Trophoblast cell (in vitro differentiated cells and primary cell): Measurements from ENCODE around the gene CMPK1.

Experiments used
- DNase-seq, 2 donors: peaks; one replicate each; pipeline ENCODE4 v3.0.0-alpha.2; 2016
- H2AFZ ChIP-seq: 2 replicates; pipeline ENCODE4 v1.6.1; 2013; ENCODE audit warnings: low read length, moderate library complexity, mild to moderate bottlenecking; ENCODE audit not compliant: insufficient read depth, poor library complexity
- H2AK5ac ChIP-seq: 2 replicates; pipeline ENCODE4 v1.6.1; 2013; ENCODE audit warnings: mild to moderate bottlenecking, low read length
- H2BK120ac ChIP-seq: 2 replicates; pipeline ENCODE4 v1.6.1; 2013; ENCODE audit warnings: low read length, mild to moderate bottlenecking, moderate library complexity; ENCODE audit not compliant: insufficient read depth, poor library complexity
- H2BK12ac ChIP-seq: 2 replicates; pipeline ENCODE4 v1.6.1; 2013; ENCODE audit warnings: mild to moderate bottlenecking, low read length, moderate library complexity
- H2BK5ac ChIP-seq: 2 replicates; pipeline ENCODE4 v1.6.1; 2013; ENCODE audit warnings: low read length, low read depth, moderate library complexity, mild to moderate bottlenecking; ENCODE audit not compliant: poor library complexity
- H3K14ac ChIP-seq: 2 replicates; pipeline ENCODE4 v1.6.1; 2013; ENCODE audit warnings: mild to moderate bottlenecking, low read length
- H3K18ac ChIP-seq: 2 replicates; pipeline ENCODE4 v1.6.1; 2013; ENCODE audit warnings: mild to moderate bottlenecking, low read length
- H3K23ac ChIP-seq: 2 replicates; pipeline ENCODE4 v1.6.1; 2013; ENCODE audit warnings: low read length
- H3K27ac ChIP-seq: 2 replicates; pipeline ENCODE4 v1.5.1; 2013; ENCODE audit warnings: low read depth, mild to moderate bottlenecking, inconsistent platforms, low read length, moderate library complexity
- H3K27me3 ChIP-seq: 2 replicates; pipeline ENCODE4 v1.6.1; 2013; ENCODE audit warnings: inconsistent platforms, mild to moderate bottlenecking, low read length, moderate library complexity; ENCODE audit not compliant: insufficient read depth
- H3K36me3 ChIP-seq, 2 experiments: 1 replicate in 1 of 2; 2 replicates in 1 of 2; pipeline ENCODE4 v1.6.1; 2013; ENCODE audit warnings: low read length in 2 of 2, mild to moderate bottlenecking in 2 of 2, moderate library complexity in 1 of 2; ENCODE audit not compliant: insufficient read depth in 2 of 2, control insufficient read depth in 1 of 2
- H3K4ac ChIP-seq: 2 replicates; pipeline ENCODE4 v1.6.1; 2013; ENCODE audit warnings: low read depth, mild to moderate bottlenecking, low read length, moderate library complexity
- H3K4me1 ChIP-seq, 2 experiments: 1 replicate in 1 of 2; 2 replicates in 1 of 2; pipeline ENCODE4 v1.6.1; 2013; ENCODE audit warnings: low read length in 2 of 2, mild to moderate bottlenecking in 2 of 2, moderate library complexity in 1 of 2; ENCODE audit not compliant: insufficient read depth in 2 of 2, control insufficient read depth in 1 of 2
- H3K4me2 ChIP-seq: 2 replicates; pipeline ENCODE4 v1.6.1; 2013; ENCODE audit warnings: inconsistent platforms, mild to moderate bottlenecking, low read length, moderate library complexity
- H3K4me3 ChIP-seq: 2 replicates; pipeline ENCODE4 v1.5.1; 2013; ENCODE audit warnings: mild to moderate bottlenecking, low read depth, low read length, inconsistent platforms
- H3K79me1 ChIP-seq: one replicate; pipeline ENCODE4 v1.6.1; 2013; ENCODE audit warnings: low read length
- H3K79me2 ChIP-seq: 2 replicates; pipeline ENCODE4 v1.6.1; 2013; ENCODE audit warnings: low read length, mild to moderate bottlenecking; ENCODE audit not compliant: control insufficient read depth, insufficient read depth, poor library complexity
- H3K9ac ChIP-seq: 2 replicates; pipeline ENCODE4 v1.6.1; 2013; ENCODE audit warnings: mild to moderate bottlenecking, low read length
- H3K9me3 ChIP-seq: 2 replicates; pipeline ENCODE4 v1.6.1; 2013; ENCODE audit warnings: low read depth, mild to moderate bottlenecking, control low read depth, inconsistent platforms, low read length; ENCODE audit not compliant: insufficient read depth
- H4K12ac ChIP-seq: 2 replicates; pipeline ENCODE4 v1.6.1; 2013; ENCODE audit warnings: low read depth, mild to moderate bottlenecking, low read length, moderate library complexity
- H4K8ac ChIP-seq: 2 replicates; pipeline ENCODE4 v1.6.1; 2013; ENCODE audit warnings: low read depth, mild to moderate bottlenecking, low read length, moderate library complexity
- H4K91ac ChIP-seq: one replicate; pipeline ENCODE4 v1.6.1; 2013; ENCODE audit warnings: low read depth, mild to moderate bottlenecking, low read length, moderate library complexity
- WGBS: extraction: QIAGEN DNeasy Blood & Tissue Kit; methylation state at CpG from one replicate; pipeline ENCODE4 v1.1.7; 2013; ENCODE audit warnings: missing lambda C conversion rate; ENCODE audit not compliant: insufficient read length, insufficient coverage; ENCODE audit errors: extremely low coverage; 5-methylcytosine and 5-hydroxymethylcytosine counted together

Gene CMPK1

GRCh38 chr1:47325528-47325927, 8.1 kb upstream of the CMPK1 start:
- no peak overlapping the region for H3K4ac ChIP-seq
- H3K27ac ChIP-seq, result no peak overlapping the region

GRCh38 chr1:47326271-47326670, 7.3 kb upstream of the CMPK1 start:
- Histone ChIP-seq H2BK12ac (no peak overlapping the region), H3K14ac (no peak overlapping the region), H2BK120ac (no peak overlapping the region), H3K36me3 (no peaks in the 10 kb centered on the region), H4K12ac (no peak overlapping the region), H3K9me3 (no peaks in the 10 kb centered on the region), H3K4me1 (no peaks in the 10 kb centered on the region), H3K18ac (no peak overlapping the region), H4K91ac (no peak overlapping the region), H2AFZ (no peak overlapping the region), H3K79me2 (no peaks in the 10 kb centered on the region), H4K8ac (no peak overlapping the region), H3K9ac (no peak overlapping the region), H3K4ac (no peak overlapping the region), H3K4me3 (no peak overlapping the region), H3K27me3 (no peaks in the 10 kb centered on the region), H3K79me1 (no peaks in the 10 kb centered on the region), H3K23ac (no peak overlapping the region), H3K27ac (no peak overlapping the region), H2BK5ac (no peak overlapping the region), H2AK5ac (no peak overlapping the region), H3K4me2 (no peak overlapping the region)
- DNase-seq, result no peak
- no CpG with 5 or more reads among the region's 2 CpGs for WGBS

More at GRCh38 chr1:47325528-47325927, 8.1 kb upstream of the CMPK1 start:
- no peaks in the 10 kb centered on the region for H3K79me2 ChIP-seq
- H3K4me2 ChIP-seq, result no peak overlapping the region
- H3K9me3 ChIP-seq, result no peaks in the 10 kb centered on the region
- H2AFZ ChIP-seq, result no peak overlapping the region
- no peak overlapping the region for H3K14ac ChIP-seq
- H3K4me3 ChIP-seq, result no peak overlapping the region
- H3K4me1 ChIP-seq, result no peaks in the 10 kb centered on the region
- no peak overlapping the region for H3K23ac ChIP-seq
- H3K79me1 ChIP-seq, result no peaks in the 10 kb centered on the region
- H4K91ac ChIP-seq, result no peak overlapping the region
- no peak overlapping the region for H4K8ac ChIP-seq
- no CpG with 5 or more reads among the region's 2 CpGs for WGBS
- no peak overlapping the region for H2BK120ac ChIP-seq
- no peaks in the 10 kb centered on the region for H3K36me3 ChIP-seq
- no peak overlapping the region for H2AK5ac ChIP-seq
- no peak overlapping the region for H4K12ac ChIP-seq
- no peak overlapping the region for H3K18ac ChIP-seq
- H2BK5ac ChIP-seq, result no peak overlapping the region
- H2BK12ac ChIP-seq, result no peak overlapping the region
- no peak overlapping the region for H3K9ac ChIP-seq
- DNase-seq, result no peak
- H3K27me3 ChIP-seq, result no peaks in the 10 kb centered on the region

GRCh38 chr1:47328992-47329391, 4.6 kb upstream of the CMPK1 start:
- H4K91ac ChIP-seq, result no peak overlapping the region
- no peak overlapping the region for H3K18ac ChIP-seq
- no peak overlapping the region for H3K27ac ChIP-seq
- no peak overlapping the region for H2AK5ac ChIP-seq
- H3K79me2 ChIP-seq, result peaks cover 3% of the 10 kb centered on the region
- H3K23ac ChIP-seq, result no peak overlapping the region
- no peak overlapping the region for H3K14ac ChIP-seq
- H3K4me1 ChIP-seq, result peaks cover 6 to 7% of the 10 kb centered on the region in 2 experiments
- H4K12ac ChIP-seq, result no peak overlapping the region
- H3K9me3 ChIP-seq, result no peaks in the 10 kb centered on the region
- no peaks in the 10 kb centered on the region for H3K36me3 ChIP-seq
- H3K79me1 ChIP-seq, result peaks cover 7% of the 10 kb centered on the region
- no peak overlapping the region for H3K9ac ChIP-seq
- H2BK12ac ChIP-seq, result no peak overlapping the region
- no CpG with 5 or more reads among the region's 3 CpGs for WGBS
- no peak overlapping the region for H2BK5ac ChIP-seq
- H3K27me3 ChIP-seq, result no peaks in the 10 kb centered on the region
- DNase-seq, result no peak
- H3K4me3 ChIP-seq, result no peak overlapping the region
- H2AFZ ChIP-seq, result no peak overlapping the region
- H2BK120ac ChIP-seq, result no peak overlapping the region
- H3K4me2 ChIP-seq, result no peak overlapping the region
- H3K4ac ChIP-seq, result no peak overlapping the region
- no peak overlapping the region for H4K8ac ChIP-seq

DNA sequence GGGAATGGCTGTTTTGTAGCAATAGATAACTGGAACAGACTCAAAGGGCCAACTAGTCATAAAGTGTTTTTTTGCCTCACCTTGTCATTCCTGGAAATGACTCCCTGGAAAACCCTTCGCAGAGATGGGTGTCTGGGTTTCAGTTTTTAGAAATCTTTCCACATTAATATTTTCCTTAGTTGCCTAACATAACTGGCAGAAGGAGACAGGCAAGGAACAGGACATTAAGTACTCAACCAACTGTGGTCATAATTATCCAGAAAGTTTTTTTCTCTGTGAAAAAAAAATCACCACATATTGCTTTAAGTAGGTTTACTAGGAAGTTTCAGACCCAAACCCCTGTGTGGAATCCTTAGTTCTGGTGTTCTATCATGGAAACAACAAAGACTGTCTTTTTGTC, 3.4 kb upstream of the CMPK1 start:
- Histone ChIP-seq H3K79me1 (peaks cover 11% of the 10 kb centered on the region), H3K4ac (no peak overlapping the region), H2AK5ac (no peak overlapping the region), H3K36me3 (no peaks in the 10 kb centered on the region), H3K27me3 (no peaks in the 10 kb centered on the region), H3K79me2 (peaks cover 7% of the 10 kb centered on the region), H4K8ac (no peak overlapping the region), H2BK5ac (no peak overlapping the region), H3K14ac (no peak overlapping the region), H3K4me2 (no peak overlapping the region), H3K18ac (no peak overlapping the region), H4K12ac (no peak overlapping the region), H2BK120ac (no peak overlapping the region), H3K27ac (no peak overlapping the region), H2AFZ (no peak overlapping the region), H2BK12ac (no peak overlapping the region), H3K4me3 (no peak overlapping the region), H4K91ac (no peak overlapping the region), H3K23ac (no peak overlapping the region), H3K9ac (no peak overlapping the region), H3K9me3 (no peaks in the 10 kb centered on the region), H3K4me1 (peaks cover 6 to 7% of the 10 kb centered on the region in 2 experiments)
- no CpG with 5 or more reads among the region's 1 CpG for WGBS
- no peak for DNase-seq
